Hematopoietic multipotent progenitor cell treated with erythropoietin and hydrocortisone succinate and interleukin-3 and kit ligand, for 17 days (in vitro differentiated cells): ENCODE measurements around the gene CNTN4.

ENCODE experiments used
- DNase-seq: peaks from one replicate; pipeline ENCODE4 v3.0.0-alpha.2; 2015; ENCODE audit warnings: low spot score

Gene CNTN4

GRCh38 chr3:2597615-2598014 lies 498.9 kb downstream of the CNTN4 start:
- DNase-seq: no peak

DNA sequence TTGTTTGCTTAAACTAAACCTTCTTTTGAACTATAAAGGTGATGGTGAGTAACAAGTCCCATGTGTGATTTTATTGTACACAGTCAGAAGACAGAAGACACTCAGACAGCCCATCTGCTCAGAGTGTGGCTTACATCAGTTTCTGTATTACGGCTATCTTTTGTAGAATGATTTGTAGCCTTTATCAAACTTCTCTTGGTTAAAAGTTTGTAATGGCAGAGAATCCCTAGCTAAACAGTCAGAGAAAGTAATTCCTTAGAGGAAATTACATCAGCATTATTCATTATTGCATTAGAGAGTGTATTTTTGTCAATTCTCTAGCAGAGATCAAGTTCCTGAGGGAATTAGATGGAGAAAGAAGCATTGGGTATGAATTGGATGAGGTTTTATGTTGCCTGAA lies 500.8 kb downstream of the CNTN4 start:
- no peak for DNase-seq

DNA sequence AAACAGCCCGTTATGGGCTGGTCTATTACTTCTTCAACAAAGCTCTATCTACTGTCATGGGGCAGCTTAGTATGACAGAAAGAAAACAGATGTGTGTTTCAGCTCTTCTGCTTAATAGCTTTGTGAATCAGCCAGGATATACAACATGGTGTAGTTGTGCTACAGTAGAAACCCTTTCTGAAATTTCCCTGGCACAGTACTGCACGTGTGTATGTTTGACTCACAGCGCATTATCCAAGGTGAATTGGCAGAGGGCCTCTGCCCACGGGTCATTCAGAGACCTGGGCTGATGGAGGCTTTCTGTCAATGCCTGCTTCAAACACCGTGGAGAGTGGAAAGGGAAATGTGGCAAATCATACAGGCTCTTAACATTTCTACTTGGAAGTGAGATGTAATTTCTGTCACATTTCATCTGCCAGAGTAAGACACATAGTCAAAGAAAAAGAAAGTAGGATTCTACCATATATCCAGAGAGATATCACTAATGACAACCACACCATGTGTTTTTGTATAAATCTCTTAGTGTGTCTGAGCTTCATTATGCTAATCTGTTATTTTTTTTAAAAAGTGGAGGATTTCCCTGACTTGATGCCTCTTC lies 505.1 kb downstream of the CNTN4 start:
- DNase-seq: no peak

GRCh38 chr3:2614578-2614977 lies 515.9 kb downstream of the CNTN4 start:
- DNase-seq: no peak

DNA sequence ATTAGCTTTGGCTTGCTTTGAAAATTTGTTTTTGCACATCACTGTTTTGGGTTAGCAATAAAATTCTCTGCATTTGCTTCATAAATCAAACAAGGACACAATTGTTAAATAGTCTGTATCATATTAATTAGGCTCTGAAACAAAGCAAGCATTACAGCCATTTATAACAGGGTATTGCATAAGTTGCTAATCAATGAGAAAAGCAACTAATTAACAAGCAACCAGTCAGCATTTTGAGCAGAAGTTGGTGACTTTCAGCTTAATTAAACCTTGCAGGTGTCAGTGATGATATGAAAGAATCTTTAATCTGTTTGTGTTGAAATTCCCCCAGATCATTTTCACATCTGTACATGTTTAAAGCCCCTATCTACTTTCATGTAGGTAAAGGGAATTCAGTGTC lies 516.4 kb downstream of the CNTN4 start:
- no peak for DNase-seq

DNA sequence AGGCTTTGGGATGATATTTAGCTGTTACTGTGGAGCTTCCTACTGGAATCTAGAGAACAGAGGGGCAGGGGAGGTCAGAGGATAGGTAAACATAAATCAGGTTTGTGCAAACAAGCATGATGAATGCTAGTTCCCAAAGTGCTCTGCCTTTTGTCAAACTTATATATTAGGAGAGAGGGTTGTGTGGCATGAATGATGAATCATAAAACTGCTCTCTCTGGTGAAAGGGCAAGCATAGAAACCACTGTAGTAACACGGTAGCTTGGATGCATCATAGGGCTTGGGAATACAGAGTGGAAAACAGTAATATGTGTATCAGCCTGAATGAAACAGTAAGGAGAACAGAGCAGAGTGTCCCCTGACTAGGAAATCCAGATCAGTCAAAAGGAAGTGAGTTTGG lies 524.8 kb downstream of the CNTN4 start:
- DNase-seq: no peak

DNA sequence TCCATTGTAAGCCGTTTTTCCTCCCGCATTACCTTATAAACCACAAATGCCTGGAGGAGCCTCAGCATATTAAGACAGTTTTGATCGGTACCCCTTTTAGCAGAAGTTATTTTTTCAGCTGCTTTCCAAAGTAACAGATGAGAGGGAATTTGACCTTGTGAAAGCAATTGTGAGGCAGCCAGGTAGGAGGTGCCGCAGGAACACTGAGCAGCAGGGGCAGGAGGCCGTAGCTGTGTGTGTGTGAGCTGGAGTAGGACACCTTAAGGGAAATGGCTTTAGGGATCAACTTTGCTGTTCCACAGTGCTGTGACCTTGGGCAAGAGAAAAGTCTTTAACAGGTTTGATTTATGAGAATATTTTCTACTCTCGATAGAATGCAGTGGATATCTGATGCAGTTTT lies 529.5 kb downstream of the CNTN4 start:
- DNase-seq: no peak

DNA sequence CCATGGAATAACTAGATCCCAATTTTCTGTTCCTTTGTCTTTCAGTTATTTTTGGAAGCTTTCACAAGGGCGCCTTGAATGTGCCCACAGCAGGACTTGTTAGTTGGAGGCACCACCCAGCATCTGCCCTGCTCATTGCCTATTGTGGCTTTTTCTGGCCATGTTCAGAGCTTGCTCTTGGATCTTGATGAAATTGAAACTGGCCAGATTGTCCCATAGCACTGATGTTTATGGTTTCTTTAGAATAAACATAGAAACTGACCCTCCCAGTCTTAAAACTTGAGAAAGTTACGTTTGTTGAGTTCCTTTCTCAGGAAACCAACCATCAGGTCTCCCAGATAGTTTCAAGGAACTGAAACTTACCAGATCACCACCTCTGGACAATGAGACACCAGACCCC lies 536.8 kb downstream of the CNTN4 start:
- DNase-seq: no peak

DNA sequence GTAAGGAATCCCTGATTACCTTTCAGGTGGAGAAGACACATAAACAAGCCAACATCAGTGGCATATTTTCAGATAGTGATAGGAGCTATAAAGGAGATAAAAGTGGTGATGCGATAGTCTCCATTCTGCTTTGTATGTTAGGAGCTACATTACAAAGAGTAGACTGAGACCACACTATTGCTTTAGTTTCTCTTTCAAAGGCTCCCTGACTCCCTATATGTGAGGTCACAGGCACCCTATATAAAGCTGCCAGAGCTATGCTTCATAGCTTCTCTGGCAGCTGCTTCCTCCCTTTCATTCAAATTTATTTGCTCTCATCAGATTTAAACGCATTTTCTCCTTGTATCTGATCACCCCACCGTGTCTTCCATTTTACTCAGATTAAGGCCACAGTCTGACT lies 544.9 kb downstream of the CNTN4 start:
- DNase-seq: no peak

GRCh38 chr3:2645001-2645400 lies 546.3 kb downstream of the CNTN4 start:
- DNase-seq: no peak

- DNase-seq: no peak
These were observed 552.1 kb downstream of the CNTN4 start for GRCh38 chr3:2650746-2651145.

GRCh38 chr3:2652386-2652785 lies 553.7 kb downstream of the CNTN4 start:
- DNase-seq: no peak

GRCh38 chr3:2653706-2654105 lies 555.0 kb downstream of the CNTN4 start:
- DNase-seq: no peak

GRCh38 chr3:2655229-2655701 lies 556.6 kb downstream of the CNTN4 start:
- DNase-seq: no peak

DNA sequence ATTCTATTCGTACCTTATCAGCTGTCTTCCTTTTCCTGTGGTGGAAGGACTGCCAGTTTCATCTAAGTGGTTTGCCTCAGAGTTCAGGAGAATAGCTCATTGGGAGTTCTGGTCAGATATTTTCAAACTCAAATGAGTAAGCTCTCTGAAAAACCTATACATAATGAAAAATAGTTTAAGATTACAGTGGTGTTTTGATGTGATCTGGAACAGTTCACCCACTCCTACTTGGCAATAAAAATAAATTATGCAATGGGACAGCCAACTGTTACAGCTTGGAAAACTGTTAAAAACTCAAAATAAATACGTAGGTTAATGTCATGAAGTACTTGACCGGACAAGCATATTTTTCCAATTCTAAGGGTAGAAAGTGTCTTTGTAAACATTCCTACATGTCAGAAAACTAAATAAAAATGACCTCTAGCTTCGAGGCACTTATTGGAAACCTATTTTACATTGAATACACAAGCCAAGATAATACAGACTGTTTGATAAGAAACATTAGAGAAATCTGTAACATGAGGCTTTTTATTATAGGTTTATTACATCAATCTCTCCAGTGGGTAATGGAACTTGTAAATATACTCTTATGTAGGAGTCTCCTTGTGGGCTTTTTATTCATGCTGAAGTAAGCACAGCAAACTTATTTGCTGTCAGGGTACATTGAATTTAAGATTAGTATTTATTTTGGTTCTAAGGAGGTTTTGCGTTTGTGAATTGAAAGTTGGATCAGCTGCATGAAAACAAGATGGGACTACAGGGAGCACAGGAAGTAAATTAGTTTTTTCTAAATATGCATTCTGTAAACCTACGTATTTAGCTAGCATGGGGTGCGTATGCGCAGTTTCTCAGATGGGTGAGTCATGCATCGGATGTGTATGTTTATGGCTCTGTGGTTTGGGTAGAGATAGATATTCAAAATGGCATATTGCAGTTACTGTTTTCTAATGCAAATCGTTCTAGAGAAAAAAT lies 558.4 kb downstream of the CNTN4 start:
- no peak for DNase-seq

- no peak for DNase-seq
These were observed 559.3 kb downstream of the CNTN4 start for GRCh38 chr3:2657971-2658370.

DNA sequence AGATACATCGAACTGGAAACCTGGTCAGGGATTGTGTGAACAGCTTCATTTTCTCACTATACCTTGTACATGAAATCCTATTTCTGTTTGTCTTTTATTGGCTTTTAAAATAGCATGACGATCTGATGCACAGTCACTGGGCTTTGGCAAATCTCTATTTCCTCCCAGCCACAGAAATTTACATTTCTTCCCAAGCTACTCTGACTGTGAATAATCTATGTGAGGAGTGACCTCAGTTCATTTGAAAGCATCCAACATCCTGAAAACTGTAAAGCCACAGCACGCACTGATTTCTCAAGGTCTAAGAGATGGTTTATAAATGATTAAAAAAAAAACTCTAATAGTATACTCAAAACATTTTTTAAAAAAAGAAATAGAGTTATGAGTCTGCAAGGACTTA lies 561.2 kb downstream of the CNTN4 start:
- no peak for DNase-seq

GRCh38 chr3:2661078-2661477 lies 562.4 kb downstream of the CNTN4 start:
- DNase-seq: no peak

DNA sequence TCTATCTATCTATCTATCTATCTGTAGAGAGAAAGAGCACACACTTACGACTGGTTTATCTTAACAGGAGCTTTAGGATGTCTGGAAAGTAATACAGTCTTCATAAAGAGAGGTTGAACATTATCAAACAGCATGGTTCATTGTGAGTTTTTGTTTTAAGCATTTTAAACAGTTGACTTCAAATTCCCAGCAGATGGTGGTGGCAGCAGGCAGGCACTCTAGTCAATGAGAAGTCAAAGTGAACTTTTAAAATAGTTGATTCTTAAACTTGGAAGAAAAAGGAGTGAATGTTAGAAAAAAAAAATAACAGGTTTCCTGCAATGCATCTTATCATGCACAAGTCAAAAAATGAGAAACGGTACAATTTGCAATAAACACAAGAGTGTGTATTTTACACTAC lies 578.8 kb downstream of the CNTN4 start:
- no peak for DNase-seq

- no peak for DNase-seq
These were observed 581.6 kb downstream of the CNTN4 start for GRCh38 chr3:2680236-2680635.

DNA sequence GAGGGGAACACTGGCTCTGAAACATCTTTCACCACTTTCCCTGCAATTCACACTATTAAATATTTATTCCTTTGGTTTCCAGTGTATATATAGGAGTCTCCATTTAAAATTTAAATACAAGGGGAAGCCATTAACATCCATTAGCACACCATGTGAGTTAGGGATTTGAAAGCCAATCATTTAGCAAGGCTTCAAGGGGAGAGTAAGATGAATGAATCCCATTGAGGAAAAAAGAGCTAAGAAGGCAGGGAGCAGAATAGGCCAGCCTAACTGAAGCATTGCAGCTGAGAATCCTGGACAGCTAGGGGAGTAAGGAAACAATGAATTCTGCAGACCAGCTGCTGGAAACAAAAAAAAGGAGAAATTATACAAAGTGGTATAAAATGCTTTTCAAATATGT lies 585.4 kb downstream of the CNTN4 start:
- no peak for DNase-seq

DNA sequence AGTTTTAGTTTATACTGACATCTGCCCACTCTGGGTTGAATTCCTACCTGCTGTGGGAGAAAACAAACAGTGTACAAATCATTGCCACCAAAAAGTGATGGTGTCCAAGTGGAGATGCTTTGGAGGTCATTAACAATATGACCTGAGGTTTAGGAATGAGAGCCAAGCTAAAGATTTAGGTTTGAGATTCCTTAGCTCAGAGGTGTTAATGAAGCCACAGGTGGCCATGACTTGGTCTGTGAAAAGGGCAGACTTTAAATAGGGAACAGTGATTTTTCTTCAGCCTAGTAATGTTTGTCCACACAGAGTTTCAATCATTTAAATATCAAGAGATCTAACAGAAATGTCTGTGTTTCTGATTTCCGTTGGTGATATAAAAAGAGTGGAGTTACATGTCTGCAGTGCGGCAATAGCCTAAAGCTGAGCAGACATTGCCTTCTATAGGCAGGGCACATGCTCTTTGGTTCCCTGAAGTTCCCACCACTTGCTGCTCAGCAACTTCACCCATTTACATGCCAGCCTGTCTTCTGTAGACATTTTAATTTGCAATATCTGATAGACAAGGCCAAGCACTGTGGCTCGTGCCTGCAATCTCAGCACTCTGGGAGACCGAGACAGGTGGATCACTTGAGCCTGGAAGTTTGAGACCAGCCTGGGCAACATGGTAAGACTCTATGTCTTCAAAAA lies 588.3 kb downstream of the CNTN4 start:
- DNase-seq: no peak

GRCh38 chr3:2697589-2697988 lies 598.9 kb downstream of the CNTN4 start:
- DNase-seq: no peak
